HG03378 (cell line): ENCODE data around the gene RNF32.
"Not testable (repeated sequence)": the region's sequence is repeated elsewhere in the genome, so short reads cannot be mapped to it uniquely, and the experiment has no call there.

ENCODE experiments used
- ATAC-seq: cut with Tn5 transposase; IDR thresholded peaks from one replicate; pipeline ENCODE4 v1.9.1; 2021; ENCODE audit warnings: mild to moderate bottlenecking, moderate library complexity; ENCODE audit not compliant: unreplicated experiment

RNF32 gene

DNA sequence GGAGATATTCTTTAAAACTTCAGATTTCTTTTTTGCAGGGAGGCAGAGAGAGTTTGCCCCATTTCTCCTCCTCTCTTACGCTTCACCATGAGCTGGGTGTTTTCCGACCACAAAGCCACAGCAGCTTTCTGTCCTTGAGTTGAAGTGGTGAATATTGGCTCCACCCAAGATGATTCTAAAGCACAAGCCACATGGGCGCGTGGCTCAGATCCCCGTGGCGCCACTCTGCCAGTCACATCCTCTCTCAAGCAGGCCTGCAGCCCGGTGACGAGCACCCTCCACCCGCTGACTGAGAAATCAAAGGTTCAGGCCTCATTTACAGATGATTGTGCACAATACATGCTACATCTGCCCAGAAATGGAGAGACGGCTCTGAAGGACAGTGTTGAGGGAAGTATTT, 27.6 kb upstream of the RNF32 start:
- ATAC-seq: peak; percentile 60

DNA sequence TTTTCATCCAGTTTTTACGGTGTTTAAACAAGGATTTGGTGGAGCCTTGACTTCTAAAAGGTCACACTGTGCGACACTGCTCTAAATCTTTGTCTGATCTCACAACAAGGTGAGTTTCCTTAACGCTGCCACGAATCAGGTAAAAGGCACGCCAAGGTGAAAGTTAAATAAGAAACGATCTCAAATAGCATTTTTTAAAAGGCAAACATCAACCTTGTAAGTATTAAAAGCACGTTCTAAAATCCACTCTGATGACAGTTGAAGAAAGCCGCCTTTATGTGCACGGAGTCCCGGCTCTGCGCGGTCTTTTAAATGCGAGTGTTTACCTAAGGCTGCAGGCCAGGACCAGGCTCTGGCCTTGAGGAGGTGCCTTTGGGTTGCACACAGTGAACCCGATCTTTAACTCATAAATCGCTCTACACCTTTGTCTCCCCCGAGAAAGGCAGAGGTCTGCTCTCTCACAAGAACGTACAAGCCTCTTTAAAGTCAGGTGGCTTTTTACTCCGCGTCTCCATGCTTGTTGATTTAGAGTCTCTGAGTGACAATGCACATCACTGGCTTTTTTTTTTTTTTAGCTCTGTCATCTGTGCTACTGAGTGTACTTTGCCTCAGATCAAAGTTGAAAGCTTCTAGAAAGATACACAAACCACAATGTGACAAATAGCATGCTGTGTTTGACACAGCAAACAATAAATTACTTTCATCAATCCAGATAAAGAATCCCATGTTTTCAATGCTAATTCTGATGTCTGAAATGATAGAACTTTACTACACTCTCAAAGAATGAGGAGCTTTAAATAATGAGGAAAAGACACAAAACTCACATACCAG, 25.9 kb upstream of the RNF32 start:
- no peak for ATAC-seq

DNA sequence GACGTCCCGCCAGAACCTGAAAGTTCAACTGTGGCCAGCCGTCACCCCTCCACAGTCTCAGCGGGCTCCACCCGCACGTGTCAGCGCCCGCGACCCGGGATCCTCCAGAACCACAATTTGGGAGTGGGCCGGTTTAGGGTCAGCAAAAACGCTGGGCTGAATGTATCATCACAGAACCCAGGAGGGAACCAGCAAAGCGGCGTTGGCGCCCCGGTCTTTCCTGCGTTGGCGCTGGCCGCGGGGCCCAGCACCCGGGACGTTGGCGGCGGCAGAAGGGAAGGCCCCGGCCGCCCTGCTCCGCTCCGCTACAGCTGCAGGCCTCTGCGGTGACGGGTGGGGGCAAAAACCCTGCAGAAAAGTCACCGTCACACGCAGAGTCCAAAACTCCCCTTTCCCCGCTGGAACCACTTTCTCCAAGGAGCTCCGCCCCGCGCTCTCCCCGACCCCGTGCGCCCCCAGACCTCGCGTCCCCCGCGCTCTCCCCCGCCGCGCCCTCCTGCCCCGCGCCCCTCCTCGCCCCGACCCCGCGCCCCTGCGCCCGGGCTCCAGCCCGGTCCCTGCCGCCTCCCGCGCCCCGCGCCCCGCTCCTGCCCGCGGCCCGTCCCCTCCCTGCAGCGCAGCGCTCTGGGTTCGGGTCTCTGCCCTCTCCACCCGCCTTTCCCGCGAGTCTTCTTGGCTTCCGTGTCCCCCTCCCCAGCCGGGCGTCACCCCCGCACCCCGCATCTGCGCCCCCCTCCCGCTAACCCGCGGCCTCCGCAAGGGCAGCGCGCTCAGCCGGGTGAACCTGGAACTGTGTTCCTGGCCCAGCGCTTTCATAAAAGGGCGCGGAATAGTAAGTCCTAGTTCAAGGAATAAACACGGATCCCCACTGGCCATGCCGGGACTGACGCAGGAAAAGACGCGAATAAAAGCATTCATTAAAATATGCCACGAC, 24.0 kb upstream of the RNF32 start:
- ATAC-seq: no peak

DNA sequence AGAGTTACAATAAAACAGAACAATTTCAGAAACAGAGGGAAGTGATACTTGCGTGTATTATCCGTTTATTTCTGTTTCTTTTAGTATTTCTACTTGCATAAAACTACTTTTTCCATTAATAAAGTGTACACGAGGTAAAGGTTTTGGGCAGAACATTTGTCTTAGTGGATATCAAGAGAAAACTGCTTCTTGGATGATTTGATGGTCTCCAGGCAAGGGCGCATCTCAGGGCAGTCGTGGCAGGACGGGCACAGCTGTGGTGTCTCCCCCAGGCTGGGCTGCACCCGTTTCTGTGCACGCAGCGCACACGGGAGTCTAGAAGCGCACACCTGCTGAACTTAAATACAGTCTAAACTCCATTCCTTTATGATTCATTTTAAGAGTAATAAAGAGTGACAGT, 23.4 kb upstream of the RNF32 start:
- ATAC-seq: no peak

DNA sequence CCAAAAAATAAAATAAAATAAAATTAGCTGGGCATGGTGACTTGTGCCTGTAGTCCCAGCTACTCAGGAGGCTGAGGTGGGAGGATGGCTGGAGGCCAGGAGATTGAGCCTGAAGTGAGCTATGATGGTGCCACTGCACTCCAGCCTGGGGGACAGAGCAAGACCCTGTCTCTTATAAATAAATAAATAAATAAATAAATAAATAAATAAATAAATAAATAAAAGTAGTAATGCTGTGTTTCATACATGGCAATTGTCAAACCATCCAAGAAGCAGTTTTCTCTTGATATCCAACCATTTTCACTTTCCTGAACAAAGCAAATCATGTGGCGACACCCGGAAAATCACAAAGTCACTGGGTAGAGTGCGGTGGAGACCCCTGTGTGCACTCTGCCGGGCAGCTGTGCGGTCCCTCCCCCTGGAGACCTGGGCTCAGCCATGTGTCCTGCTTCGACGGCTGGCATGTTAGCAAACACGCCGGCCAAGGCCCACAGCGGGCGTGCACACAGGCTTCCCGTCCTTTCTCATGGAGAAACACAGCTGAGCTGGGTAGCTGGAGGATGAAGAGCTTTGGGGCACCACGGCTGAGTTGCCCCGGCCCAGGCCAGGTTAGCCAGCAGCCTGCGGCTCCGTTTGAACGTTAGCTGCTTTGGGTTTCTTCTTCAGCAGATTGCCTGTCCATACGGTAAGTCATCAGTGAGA, 22.3 kb upstream of the RNF32 start:
- no peak for ATAC-seq

DNA sequence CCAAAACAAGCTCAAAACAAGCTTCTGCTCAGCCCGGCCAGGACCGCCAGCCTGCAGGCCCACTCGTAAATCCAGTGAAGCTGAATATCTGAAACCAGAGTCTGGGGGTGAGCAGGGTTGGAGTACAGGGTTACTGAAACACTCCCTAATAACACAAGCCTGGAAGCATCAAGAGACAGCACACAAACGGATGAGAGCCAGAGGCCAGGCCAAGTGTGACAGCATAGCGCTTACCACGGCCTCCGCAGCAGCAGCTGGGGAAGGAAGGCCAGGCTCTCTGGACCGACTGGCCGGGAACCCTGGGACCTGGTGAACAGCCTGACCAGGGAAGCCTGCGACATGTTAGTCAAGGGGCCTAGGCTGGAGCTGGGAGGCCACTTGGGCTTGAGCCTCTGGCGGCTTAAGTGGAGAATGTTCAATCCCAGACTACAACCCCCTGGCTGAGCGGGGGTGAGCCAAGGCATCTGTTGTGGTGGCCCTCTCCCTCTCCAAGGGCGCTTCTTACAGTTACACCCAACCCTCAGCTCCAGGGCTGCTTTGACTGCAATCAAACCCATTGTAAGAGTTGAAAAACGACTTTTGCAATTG, 21.7 kb upstream of the RNF32 start:
- no peak for ATAC-seq

DNA sequence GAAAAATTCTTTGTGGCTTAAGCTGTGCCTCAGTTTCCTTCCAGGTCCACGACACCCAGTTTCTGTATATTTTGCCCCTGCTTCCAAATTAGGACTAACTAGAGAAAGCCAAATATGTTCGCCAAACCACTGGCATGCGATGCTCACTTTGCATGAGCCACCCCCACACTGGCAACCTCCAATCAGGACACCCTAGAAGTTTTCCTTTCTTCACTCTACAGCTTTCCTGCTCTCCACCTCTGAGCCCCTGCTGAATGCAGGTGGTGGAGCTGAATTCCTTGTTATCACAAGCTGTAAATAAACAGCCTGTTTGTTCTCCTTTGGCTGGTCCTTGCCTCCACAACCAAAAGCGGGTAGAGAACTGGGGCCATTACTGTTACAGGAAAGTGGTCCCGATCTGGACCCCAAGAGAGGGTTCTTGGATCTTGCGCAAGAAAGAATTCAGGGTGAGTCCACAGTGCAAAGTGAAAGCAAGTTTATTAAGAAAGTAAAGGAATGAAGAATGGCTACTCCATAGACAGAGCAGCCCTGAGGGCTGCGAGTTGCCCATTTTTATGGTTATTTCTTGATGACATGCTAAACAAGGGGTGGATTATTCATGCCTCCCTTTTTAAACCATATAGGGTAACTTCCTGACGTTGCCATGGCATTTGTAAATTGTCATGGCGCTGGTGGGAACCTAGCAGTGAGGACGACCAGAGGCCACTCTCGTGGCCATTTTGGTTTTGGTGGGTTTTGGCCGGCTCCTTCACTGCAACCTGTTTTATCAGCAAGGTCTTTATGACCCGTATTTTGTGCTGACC, 20.9 kb upstream of the RNF32 start:
- ATAC-seq: not testable (repeated sequence)

DNA sequence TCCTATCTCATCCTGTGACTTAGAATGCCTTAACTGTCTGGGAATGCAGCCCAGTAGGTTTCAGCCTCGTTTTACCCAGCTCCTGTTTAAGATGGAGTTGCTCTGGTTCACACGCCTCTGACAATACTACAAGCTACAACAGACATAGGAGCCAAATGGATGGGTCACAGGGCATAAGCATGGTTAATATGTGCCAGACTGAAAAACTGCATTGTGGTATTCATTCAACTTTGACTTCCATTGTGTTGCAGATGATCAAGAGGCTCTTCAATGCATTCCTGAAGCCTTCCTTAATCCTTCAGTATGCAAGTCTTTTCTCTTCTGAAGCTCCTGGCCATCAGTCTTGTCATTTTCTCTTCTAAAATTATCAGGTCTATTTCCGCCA, 20.3 kb upstream of the RNF32 start:
- no peak for ATAC-seq

DNA sequence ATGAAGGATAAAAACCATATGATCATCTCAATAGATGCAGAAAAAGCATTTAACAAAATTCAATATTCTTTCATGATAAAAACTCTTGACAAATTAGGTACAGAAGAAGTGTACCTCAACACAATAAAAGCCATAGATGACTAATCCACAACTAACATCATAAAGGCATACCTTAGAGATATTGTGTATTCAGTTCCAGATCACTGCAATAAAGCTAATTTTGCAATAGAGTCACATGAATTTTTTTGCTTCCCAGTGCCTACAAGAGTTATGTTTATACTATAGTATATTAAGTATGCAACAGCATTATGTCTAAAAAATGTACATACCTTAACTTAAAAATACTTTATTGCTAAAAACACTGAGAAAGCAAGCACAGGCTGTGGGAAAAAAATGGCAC, 18.9 kb upstream of the RNF32 start:
- no peak for ATAC-seq

DNA sequence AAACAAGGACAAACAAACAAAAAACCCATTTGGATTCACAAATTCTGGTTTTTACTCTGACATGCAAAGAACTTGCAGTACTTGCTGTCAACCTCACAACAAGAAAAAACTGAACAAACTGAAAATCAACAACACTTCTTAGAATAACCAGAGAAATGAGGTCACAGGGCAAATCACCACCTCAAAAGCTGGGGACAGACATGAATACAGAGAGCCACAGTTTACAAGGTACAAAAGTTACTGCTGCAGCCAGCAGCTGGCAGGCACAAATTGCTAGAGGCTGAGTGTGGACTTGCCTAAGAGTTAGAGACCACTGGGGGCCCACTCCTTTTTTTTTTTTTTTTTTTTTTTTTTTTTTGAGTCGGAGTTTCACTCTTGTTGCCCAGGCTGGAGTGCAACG, 15.0 kb upstream of the RNF32 start:
- no peak for ATAC-seq

DNA sequence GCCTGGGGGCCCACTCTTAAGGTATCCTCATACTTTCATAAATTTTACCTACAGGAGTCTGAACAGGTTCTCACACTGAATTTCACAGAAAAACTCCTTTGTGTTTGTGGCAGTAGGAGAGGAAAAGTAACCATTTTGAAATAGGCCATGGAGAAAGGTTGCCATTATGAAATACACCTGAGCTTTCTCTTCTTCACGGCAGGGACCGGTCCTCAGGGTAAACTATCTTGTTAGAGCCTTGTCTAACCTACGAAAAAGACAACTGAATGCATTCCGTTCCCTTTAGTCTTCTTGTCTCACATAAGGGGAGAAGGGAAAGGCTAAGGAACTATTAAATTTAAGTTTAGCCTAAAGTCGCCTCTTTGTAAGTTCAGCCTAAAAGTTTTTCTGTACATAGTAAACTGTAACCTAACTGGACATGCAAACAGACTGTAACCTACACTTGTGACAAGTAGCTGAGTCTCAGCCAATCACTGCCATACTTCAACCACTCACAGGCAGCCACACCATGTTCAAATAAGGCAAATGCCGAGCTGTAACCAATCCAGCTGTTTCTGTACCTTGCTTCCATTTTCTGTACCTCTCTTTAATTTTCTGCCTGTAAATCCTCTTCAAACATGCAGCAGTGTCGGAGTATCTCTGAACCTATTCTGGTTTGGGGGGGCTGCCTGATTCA, 14.2 kb upstream of the RNF32 start:
- no peak for ATAC-seq

DNA sequence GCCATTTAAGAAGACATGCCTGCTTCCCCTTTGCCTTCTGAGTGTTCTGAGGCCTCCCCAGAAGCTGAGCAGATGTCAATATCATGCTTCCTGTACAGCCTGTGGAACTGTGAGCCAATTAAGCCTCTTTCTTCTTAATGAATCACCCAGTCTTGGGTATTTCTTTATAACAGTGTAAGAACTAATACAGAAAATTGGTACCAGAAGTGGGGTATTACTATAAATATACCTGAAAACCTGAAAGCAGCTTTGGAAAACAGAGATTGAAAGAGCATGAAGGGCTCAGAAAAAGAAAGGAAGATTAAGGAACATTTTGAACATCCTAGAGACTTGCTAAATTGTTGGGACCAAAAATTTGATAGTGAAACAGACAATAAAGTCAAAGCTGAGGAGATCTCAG, 12.0 kb upstream of the RNF32 start:
- no peak for ATAC-seq

DNA sequence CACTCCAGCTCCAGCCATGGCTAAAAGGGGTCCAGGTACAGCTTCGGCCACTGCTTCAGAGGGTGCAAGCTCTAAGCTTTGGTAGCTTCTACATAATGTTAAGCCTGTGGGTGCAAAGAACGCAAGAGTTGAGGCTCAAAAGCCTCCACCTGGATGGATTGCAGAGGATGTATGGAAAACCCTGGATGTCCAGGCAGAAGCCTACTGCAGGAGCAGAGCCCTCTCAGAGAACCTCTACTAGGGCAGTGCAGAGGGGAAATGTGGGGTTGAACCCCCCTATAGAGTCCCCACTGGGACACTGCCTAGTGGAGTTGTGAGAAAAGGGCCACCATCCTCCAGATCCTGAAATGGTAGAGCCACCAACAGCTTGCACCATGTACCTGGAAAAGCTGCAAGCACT, 10.7 kb upstream of the RNF32 start:
- ATAC-seq: no peak

DNA sequence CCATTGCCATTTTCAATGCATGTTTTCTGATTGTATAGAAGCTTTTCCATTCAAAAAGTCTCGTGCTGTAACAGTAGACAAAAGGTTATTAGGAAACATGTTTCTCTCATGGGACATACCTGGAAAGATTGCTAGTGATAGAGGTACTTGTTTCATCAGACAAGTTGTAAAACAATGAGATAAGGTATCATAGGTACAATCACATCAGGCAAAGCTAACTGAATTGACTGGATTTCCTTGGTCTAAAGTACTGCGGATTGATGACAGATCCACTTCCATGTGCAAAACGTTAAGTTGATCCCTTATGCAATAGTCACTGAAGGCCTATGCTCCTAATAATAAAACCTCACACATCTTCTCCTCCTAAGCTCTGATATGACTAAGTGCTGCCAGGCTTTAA, 6.5 kb upstream of the RNF32 start:
- no peak for ATAC-seq

DNA sequence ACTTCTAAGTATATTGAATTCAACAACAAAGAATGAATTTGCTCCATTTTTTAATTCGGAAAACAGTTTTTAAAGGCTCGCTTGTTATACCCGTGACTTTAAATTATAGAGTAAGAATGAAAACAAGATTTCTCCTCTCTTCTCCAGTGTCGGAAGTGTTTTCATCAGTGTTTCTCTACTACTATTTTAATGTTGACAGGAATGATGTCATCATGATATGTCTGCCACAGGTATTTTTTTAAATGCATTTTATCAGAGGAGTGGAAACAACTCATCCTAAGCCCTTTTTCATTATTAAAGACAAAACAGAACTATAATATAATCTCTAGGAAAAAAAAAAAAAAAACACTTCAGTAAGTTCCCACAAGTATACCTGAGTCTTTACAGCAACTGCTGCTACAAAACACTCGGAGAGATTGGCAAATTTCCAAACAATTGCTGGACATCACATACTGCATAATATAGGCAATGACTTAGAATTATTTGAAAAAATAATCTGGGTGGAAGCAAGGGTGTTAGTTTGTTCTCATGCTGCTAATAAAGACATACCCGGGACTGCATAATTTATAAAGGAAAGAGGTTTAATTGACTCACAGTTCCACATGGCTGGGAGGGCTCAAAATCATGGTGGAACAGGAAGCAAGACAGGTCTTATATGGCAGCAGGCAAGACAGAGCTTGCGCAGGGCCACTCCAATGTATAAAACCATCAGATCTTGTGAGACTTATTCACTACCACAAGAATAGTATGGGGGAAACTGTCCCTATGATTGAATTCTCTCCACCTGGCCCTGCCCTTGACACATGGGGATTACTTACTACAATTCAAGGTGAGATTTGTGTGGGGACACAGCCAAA, 4.8 kb upstream of the RNF32 start:
- no peak for ATAC-seq

DNA sequence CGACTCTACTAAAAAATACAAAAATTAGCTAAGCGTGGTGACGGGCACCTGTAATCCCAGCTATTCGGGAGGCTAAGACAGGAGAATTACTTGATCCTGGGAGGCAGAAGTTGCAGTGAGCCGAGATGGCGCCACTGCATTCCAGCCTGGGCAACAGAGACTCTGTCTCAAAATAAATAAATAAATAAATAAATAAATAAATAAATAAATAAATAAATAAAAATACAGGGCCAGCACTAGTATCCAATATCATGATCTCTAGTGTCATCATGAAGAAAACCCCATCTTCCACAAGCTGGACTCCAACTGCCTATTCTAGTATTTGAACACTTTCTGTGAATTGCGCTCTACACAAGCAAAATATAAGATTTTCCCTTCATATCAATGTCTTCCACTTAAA, 3.5 kb upstream of the RNF32 start:
- not testable (repeated sequence) for ATAC-seq

DNA sequence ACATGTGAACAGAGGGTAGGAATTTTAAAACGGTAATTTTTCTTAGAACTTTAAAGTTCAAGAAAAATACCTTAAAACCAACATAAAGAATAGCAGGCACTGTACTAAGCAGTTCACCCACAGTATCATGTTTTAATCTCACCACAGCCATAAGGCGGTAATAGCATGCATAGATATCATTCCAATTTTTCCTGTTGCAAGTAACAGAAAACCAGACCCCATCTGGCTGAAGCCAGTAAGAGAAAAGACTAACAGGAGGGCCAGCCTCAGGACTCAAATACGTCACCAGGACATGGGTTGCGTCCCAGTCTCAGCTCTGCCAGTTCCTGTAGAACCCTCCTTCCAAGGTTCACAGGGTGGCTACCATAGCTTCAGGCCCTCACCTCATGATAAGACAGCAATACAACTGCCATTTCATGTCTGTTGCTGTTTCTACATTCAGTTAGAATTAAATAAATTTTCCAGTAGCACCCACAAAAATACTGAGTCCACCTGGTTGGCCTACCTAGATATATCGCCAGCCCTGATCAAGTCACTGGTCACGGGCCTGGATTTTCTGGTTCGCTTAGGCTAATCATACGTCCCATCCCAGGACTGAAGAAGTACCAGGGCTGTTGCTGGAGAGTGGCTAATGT, 2.0 kb upstream of the RNF32 start:
- ATAC-seq: no peak
